Rectal smooth muscle tissue (tissue), 1 donor: ENCODE measurements around the gene THBD.

Source experiments
- H3K27ac ChIP-seq: one replicate; pipeline ENCODE4 v1.7.0; 2013; ENCODE audit warnings: low read depth, low read length, inconsistent platforms
- H3K27me3 ChIP-seq: one replicate; pipeline ENCODE4 v1.7.0; 2013; ENCODE audit warnings: low read length; ENCODE audit not compliant: control insufficient read depth, insufficient read depth
- H3K36me3 ChIP-seq: one replicate; pipeline ENCODE4 v1.7.0; 2013; ENCODE audit warnings: low read length; ENCODE audit not compliant: control insufficient read depth, insufficient read depth
- H3K4me1 ChIP-seq: one replicate; pipeline ENCODE4 v1.7.0; 2013; ENCODE audit warnings: low read length; ENCODE audit not compliant: control insufficient read depth, insufficient read depth
- H3K4me3 ChIP-seq: one replicate; pipeline ENCODE4 v1.7.0; 2013; ENCODE audit warnings: low read length
- H3K9ac ChIP-seq: one replicate; pipeline ENCODE4 v1.7.0; 2013; ENCODE audit warnings: low read length

The THBD gene

DNA sequence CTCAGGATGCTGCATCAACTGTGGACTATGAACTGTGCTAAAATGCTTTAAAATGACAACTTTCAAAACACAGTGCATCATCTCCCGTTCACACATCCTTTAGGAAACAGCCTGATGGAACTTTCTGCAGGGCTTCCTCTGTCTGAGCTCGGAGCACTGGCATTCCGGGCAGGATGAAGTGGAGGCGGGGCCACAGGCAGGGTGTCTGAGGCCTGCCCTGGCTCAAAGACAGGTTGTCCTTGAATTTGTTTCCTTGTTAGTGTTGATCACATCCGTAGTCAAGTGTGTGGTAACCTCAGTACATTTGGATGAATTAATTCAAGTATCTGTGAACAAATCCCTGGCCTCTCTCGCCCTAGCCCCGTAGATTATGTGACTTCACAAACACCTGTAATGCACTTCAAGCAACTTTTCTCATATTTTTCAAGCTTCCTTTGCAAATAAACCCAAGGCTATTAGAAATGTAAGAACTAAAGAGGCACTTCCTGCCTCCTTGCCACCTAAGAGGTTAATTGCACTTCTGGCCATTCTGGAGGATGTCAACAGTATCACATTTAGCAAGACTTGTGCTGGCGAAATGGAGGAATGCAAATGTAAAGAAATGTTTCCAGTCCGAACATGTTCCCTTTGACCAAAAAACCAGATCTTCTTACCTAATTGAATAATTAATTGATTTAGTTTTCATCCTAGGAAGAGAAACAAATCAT lies 33.5 kb upstream of the THBD start:
- H3K27ac ChIP-seq = peak overlapping the region; percentile 6
- H3K27me3 ChIP-seq = no peaks in the 10 kb centered on the region
- H3K4me1 ChIP-seq = no peaks in the 10 kb centered on the region
- H3K9ac ChIP-seq = no peak overlapping the region
- H3K4me3 ChIP-seq = peak overlapping the region; percentile 27
- no peaks in the 10 kb centered on the region for H3K36me3 ChIP-seq

DNA sequence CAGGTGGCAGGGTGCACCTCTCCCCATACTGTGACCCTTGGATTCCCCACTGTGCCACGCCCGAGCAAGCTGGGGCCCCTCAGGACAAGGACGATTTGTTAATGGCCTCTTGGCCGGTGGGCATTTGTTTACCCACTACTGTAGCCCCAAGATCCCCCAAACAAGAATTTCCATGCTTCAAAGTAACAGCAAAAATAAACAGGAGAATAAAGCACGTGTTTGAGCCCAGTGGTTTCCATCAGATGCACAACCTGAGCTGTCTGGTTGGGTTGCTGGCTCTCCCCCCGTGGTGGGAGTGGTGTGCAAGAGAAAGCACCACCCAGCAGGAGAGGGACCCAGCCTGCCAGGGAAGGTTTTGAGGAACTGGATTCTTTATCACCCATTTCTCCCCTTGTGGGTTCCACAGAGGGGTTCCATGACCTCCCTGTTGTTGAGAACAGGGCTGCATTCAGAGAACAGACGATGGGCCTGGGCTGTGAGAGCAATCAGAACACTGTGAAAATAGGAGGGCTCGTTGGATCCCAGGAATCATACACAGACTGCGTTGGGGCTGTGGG lies 31.9 kb upstream of the THBD start:
- H3K36me3 ChIP-seq = no peaks in the 10 kb centered on the region
- no peak overlapping the region for H3K27ac ChIP-seq
- no peak overlapping the region for H3K4me3 ChIP-seq
- H3K9ac ChIP-seq = no peak overlapping the region
- H3K4me1 ChIP-seq = no peaks in the 10 kb centered on the region
- H3K27me3 ChIP-seq = no peaks in the 10 kb centered on the region

DNA sequence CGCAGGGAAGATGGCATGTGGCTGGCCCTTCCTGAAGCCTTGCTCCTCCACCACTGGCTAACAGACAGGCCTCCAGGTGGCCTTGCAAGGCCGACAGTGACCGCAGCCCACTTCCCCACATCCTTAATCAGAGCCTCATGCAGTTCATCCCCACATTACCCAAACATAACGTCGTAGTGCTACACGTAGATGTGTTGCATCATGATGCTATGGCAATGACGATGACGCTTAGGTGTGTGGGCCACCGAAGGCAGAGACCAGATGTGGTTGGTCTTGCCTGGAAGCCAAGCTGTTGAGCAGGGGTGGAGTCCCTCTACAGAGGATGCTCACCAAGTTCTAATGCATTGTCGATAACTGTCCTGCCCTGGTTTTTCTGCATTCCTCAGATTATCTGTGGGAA lies 31.0 kb upstream of the THBD start:
- H3K36me3 ChIP-seq = no peaks in the 10 kb centered on the region
- no peak overlapping the region for H3K4me3 ChIP-seq
- H3K27ac ChIP-seq = no peak overlapping the region
- no peak overlapping the region for H3K9ac ChIP-seq
- no peaks in the 10 kb centered on the region for H3K4me1 ChIP-seq
- H3K27me3 ChIP-seq = no peaks in the 10 kb centered on the region

DNA sequence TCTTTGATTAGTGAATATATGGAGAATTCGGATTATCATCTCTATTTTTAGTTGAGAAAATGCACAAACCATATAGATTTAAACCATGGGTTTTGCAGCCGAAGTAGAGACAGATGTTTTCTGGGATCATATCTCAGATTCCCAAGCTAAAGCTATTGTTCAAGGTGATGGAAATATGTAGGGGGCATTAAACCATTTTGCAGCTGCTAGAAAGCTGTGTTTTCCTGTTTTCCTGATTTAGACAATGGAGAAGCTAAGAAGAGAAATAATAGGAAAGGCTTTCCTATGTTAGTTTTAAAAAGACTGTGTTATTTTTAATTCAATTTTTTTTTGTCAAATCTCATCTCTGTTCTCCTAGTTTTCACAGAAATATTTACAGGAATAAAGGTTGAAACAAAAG lies 30.5 kb upstream of the THBD start:
- Histone ChIP-seq H3K4me1 (no peaks in the 10 kb centered on the region), H3K27me3 (no peaks in the 10 kb centered on the region), H3K27ac (no peak overlapping the region), H3K4me3 (no peak overlapping the region), H3K9ac (no peak overlapping the region), H3K36me3 (no peaks in the 10 kb centered on the region)

DNA sequence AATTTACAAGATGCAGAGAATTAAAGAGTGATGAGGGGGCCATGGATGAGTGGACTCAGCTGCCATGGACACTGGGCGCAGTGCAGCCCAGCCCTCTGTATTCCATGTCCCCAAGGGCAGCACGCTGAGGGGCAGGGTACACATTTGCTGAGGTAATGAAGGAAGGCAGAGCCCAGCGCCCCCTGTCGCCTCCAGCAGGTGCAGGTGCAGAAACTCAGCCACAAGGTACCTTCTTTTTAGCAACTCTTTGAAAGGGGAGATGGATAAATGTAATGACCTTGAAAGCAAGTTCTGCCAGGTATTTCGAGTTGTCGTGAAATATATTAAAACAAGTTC lies 29.5 kb upstream of the THBD start:
- H3K27me3 ChIP-seq = no peaks in the 10 kb centered on the region

DNA sequence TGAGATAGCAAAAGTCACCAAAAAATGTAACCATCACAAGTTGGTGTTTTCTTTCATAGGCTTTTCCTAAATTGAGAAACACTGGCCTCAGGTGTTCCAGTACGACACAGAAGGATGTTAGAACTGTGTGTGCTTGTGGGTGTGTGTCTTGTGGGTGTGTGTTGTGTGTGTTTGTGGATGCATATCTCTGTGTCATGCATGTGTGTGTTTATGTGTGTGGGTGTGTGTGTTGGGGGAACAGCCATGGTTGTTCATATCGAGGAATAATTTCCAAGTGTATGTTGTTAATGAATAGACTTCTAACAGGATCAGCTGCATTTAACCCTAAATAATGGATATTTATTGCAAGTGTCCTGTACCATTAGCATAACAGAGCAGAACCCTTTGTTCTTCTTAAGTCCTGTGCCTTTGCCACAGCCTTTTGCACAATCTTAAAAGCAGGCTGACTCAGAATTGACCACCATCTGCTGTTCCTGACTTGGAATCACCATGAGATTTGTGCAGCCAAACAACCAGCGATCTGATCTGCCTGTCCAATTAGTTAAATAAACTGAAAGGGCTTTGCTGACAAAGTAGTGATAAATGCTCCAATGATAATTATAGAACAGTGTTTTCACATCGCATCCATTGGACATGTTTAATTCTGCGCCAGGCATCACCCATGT lies 29.0 kb upstream of the THBD start:
- Histone ChIP-seq H3K36me3 (no peaks in the 10 kb centered on the region), H3K4me1 (no peaks in the 10 kb centered on the region), H3K4me3 (no peak overlapping the region), H3K9ac (no peak overlapping the region), H3K27me3 (no peaks in the 10 kb centered on the region), H3K27ac (no peak overlapping the region)

More for the DNA sequence above, 29.5 kb upstream of the THBD start:
- no peak overlapping the region for H3K27ac ChIP-seq
- no peak overlapping the region for H3K4me3 ChIP-seq
- no peaks in the 10 kb centered on the region for H3K36me3 ChIP-seq
- no peak overlapping the region for H3K9ac ChIP-seq
- H3K4me1 ChIP-seq = no peaks in the 10 kb centered on the region

DNA sequence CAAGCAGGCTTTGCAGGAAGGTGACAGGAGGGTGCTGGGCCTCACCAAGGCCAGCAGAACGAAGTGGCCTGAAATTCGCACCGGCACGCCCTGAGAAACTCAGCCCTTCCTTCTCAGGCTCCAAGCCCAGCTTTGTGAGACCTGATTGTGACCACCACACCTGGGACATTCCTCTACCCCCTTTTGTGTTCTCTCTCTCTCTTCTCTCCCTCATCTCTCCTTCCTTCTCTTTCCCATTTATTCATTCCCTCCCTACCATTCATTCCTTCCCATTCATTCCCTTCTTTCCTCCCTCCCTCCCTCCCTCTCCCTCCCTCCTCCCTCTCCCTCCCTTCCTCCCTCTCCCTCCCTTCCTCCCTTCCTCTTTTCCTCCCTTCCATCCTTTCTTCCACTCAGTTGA lies 27.8 kb upstream of the THBD start:
- no peak overlapping the region for H3K27ac ChIP-seq
- H3K27me3 ChIP-seq = no peaks in the 10 kb centered on the region
- H3K9ac ChIP-seq = no peak overlapping the region
- H3K4me3 ChIP-seq = no peak overlapping the region
- H3K4me1 ChIP-seq = no peaks in the 10 kb centered on the region
- no peaks in the 10 kb centered on the region for H3K36me3 ChIP-seq

DNA sequence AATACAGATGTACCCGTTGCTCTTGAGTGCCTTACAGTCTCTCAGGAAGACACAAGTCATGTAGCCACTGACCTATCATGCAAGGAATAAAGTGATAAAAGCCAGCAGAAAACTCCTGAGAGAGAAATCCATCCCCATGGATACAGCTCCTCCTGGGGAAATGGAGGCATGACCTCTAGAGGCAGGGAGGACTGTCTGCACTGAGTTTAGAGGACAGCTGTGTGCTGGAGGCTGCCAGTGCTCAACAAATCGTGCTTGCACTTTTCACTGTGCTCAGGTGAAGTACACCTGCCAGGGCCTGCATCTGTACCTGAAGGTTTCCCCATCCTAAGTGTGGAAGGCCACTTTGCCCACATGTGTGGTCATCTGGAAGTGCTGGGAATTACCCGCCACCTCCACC lies 24.6 kb upstream of the THBD start:
- no peaks in the 10 kb centered on the region for H3K4me1 ChIP-seq

DNA sequence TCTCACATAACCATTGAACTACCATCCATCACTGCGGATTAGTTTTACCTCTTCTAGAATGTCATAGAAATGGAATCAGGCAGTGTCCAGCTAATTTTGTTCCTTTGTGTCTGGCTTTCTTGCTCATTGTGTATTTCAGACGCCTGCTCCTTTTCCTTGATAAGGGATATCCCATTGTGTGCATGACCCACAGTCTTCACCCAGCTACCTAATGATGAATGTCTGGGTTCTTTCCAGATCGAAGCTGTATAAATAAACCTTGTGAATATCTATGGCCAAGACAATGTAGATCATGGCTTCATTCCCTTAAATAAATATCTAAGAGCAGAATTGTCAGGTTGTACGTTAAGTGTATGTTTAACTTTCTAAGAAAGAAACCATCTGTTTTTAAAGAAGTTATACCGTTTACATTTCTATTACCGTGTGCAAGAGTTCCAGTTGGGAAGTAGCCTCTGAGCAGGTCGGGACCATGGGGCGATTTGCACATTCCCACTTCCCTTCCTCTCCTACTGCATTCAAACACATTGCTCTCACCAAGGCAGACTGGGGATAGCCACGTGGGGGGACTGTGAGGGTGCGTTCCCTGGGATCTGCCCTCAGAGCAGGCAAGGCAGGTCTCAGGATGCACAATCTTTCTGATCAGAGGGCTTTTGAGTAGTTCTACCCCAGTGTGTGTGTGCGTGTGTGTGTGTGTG lies 23.6 kb upstream of the THBD start:
- Histone ChIP-seq H3K4me3 (no peak overlapping the region), H3K9ac (no peak overlapping the region), H3K27ac (no peak overlapping the region), H3K36me3 (no peaks in the 10 kb centered on the region), H3K4me1 (no peaks in the 10 kb centered on the region), H3K27me3 (no peaks in the 10 kb centered on the region)

More for the DNA sequence above, 24.6 kb upstream of the THBD start:
- Histone ChIP-seq H3K4me3 (no peak overlapping the region), H3K9ac (no peak overlapping the region), H3K27me3 (no peaks in the 10 kb centered on the region), H3K27ac (no peak overlapping the region), H3K36me3 (no peaks in the 10 kb centered on the region)

DNA sequence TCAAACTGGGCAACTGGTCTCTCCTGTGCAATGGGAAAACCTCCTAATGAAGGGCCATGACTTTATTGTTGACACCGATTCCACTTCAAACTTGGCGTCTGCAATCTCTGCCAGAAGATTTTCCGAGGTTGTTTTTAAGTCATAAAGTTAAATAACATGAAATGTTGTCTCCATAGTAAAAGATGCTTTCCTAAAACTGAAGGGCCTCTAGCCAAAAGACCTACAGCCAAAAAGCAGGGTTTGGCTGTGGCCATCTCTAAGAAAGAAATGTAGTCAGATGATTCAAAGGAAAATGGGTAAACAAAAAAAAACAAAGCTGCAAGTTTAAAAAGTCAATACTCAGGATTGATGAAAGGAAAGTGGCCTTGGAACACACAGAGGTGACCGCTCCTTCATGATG lies 22.5 kb upstream of the THBD start:
- no peaks in the 10 kb centered on the region for H3K27me3 ChIP-seq
- no peaks in the 10 kb centered on the region for H3K36me3 ChIP-seq
- no peak overlapping the region for H3K9ac ChIP-seq
- no peak overlapping the region for H3K4me3 ChIP-seq
- no peaks in the 10 kb centered on the region for H3K4me1 ChIP-seq
- no peak overlapping the region for H3K27ac ChIP-seq

DNA sequence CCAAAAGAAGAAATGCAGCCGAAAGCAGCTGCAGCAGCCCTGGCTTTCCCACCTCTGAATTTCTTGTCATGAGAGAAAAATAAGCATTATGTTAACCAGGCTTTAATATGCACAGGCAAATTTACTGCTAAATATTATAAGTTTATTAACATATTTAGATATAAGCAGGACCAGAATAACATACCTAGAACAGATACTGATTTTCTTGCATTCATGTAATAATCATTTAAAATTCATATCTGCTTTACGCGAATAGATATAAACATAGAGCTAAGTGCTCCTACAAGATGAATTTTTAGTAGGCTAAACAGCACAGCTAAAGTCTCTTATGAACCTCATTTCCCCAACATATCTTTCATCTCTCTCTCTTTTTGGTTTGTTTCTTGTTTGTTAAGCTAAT lies 21.9 kb upstream of the THBD start:
- Histone ChIP-seq H3K27me3 (no peaks in the 10 kb centered on the region), H3K27ac (no peak overlapping the region), H3K4me3 (no peak overlapping the region), H3K4me1 (no peaks in the 10 kb centered on the region), H3K9ac (no peak overlapping the region), H3K36me3 (no peaks in the 10 kb centered on the region)

DNA sequence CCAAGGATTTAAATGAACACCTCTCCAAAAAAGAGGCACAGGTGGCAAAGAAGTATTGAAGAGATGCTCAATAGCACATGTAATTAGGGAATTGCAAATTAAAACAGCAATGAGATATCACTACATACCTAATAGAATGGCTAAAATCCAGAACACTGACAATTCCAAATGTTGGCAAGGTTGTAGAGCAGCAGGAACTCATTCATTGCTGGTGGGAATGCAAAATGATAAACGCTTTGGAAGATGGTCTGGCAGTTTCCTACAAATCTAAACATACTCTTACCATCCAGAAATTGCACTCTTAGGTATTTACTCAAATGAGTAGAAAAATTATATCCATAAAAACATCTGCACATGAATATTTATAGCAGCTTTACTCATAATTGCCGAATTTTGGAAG lies 19.6 kb upstream of the THBD start:
- Histone ChIP-seq H3K27me3 (no peaks in the 10 kb centered on the region), H3K9ac (no peak overlapping the region), H3K4me1 (no peaks in the 10 kb centered on the region), H3K36me3 (no peaks in the 10 kb centered on the region), H3K27ac (no peak overlapping the region), H3K4me3 (no peak overlapping the region)
